B cell (primary cell): Measurements from ENCODE around the gene DSCAML1. TPM values are rescaled to one million over a fixed set of nuclear protein-coding genes. Genes with fewer than 3 reads are reported as not detected.

Source experiments
- ATAC-seq: fragments of 200-7000 bp; cut with Tn5 transposase; one replicate; pipeline ENCODE4 v1.10.0; 2021; ENCODE audit warnings: low read depth, mild to moderate bottlenecking, moderate number of reproducible peaks, moderate library complexity
- CTCF ChIA-PET: fragments of 350-600 bp; sonication (Branson Sonifier 250); formaldehyde crosslinking; loops from one replicate; lab custom pipeline; 2021; ENCODE audit warnings: antibody characterized with exemption, inconsistent platforms; lab: Charles Lee
- POLR2A ChIA-PET: fragments of 350-600 bp; sonication (Branson Sonifier 250); formaldehyde crosslinking; loops from one replicate; lab custom pipeline; 2021; ENCODE audit warnings: antibody characterized with exemption; lab: Charles Lee
- DNase-seq: peaks from one replicate; pipeline ENCODE4 v3.0.0; 2013
- H2AFZ ChIP-seq: 2 replicates; pipeline ENCODE4 v1.6.1; 2012; ENCODE audit warnings: mild to moderate bottlenecking, low read depth, low read length; ENCODE audit not compliant: insufficient read depth, poor library complexity, severe bottlenecking
- H3K27ac ChIP-seq, 2 donors: 1 replicate in 1 of 2; 2 replicates in 1 of 2; pipeline ENCODE4 v1.5.1; 2012 to 2013; ENCODE audit warnings: low read length in 2 of 2, mild to moderate bottlenecking in 2 of 2, moderate library complexity in 1 of 2
- H3K27me3 ChIP-seq, 4 experiments: fragments of 200-600 bp in 1 of 4; sonication (generic) in 1 of 4; replicated peaks in 1 of 4; 1 replicate in 2 of 4; 2 replicates in 2 of 4; pipeline versions ENCODE4 v1.6.1 to v1.7.0; 2013 to 2016; ENCODE audit warnings: low read length in 3 of 4, mild to moderate bottlenecking in 2 of 4, mixed read lengths in 1 of 4, moderate library complexity in 1 of 4; ENCODE audit not compliant: insufficient read depth in 4 of 4, control insufficient read depth in 3 of 4; ENCODE audit errors: control extremely low read depth in 1 of 4
- H3K36me3 ChIP-seq, 2 experiments: replicated peaks in 1 of 2; 1 replicate in 1 of 2; 2 replicates in 1 of 2; pipeline versions ENCODE4 v1.6.1 to v1.7.1; 2013; ENCODE audit warnings: low read length in 1 of 2; ENCODE audit not compliant: insufficient read depth in 2 of 2, control insufficient read depth in 1 of 2; ENCODE audit errors: control extremely low read depth in 1 of 2, extremely low read depth in 1 of 2
- H3K4me1 ChIP-seq, 2 donors: fragments of 200-600 bp in 1 of 2; sonication (generic) in 1 of 2; 1 replicate in 1 of 2; 2 replicates in 1 of 2; pipeline versions ENCODE4 v1.5.1 to v1.6.1; 2013 to 2017; ENCODE audit warnings: low read length in 2 of 2; ENCODE audit not compliant: control insufficient read depth in 2 of 2, insufficient read depth in 2 of 2
- H3K4me2 ChIP-seq: replicated peaks from 2 replicates; pipeline ENCODE3; 2012; ENCODE audit warnings: mild to moderate bottlenecking, low read depth, low read length; ENCODE audit not compliant: poor library complexity, severe bottlenecking
- H3K4me3 ChIP-seq, 5 experiments: fragments of 200-600 bp in 1 of 5; sonication (generic) in 1 of 5; 1 replicate in 3 of 5; 2 replicates in 2 of 5; pipeline versions ENCODE4 v1.5.1 to v1.7.0; 2011 to 2016; ENCODE audit warnings: low read length in 4 of 5, mild to moderate bottlenecking in 4 of 5, low read depth in 2 of 5, control low read depth in 1 of 5, moderate library complexity in 1 of 5; ENCODE audit not compliant: insufficient read depth in 1 of 5; ENCODE audit errors: control extremely low read depth in 1 of 5, extremely low read depth in 1 of 5
- H3K79me2 ChIP-seq: fragments of 200-600 bp; sonication (generic); one replicate; pipeline ENCODE4 v1.6.0; 2016; ENCODE audit warnings: low read length; ENCODE audit not compliant: control insufficient read depth, insufficient read depth
- H3K9ac ChIP-seq: fragments of 200-600 bp; sonication (generic); 2 replicates; pipeline ENCODE4 v1.6.1; 2017; ENCODE audit warnings: mild to moderate bottlenecking, low read length, moderate library complexity
- H3K9me3 ChIP-seq, 3 donors: one replicate each; pipeline versions ENCODE4 v1.6.1 to v1.7.1; 2013; ENCODE audit warnings: low read length in 2 of 3; ENCODE audit not compliant: control insufficient read depth in 2 of 3, insufficient read depth in 1 of 3; ENCODE audit errors: control extremely low read depth in 1 of 3
- H4K20me1 ChIP-seq: 2 replicates; pipeline ENCODE4 v1.6.0; 2012; ENCODE audit warnings: mild to moderate bottlenecking, low read length; ENCODE audit not compliant: insufficient read depth, control insufficient read depth, poor library complexity, severe bottlenecking
- H3K27ac Mint-ChIP-seq: one replicate; pipeline ENCODE4 v1.8.0; 2021; ENCODE audit warnings: mixed read lengths
- H3K27me3 Mint-ChIP-seq: one replicate; pipeline ENCODE4 v1.8.0; 2021; ENCODE audit warnings: mixed read lengths
- H3K4me1 Mint-ChIP-seq: one replicate; pipeline ENCODE4 v1.8.0; 2021; ENCODE audit warnings: mixed read lengths
- H3K4me3 Mint-ChIP-seq: one replicate; pipeline ENCODE4 v1.8.0; 2021; ENCODE audit warnings: mixed read lengths
- H3K9me3 Mint-ChIP-seq: one replicate; pipeline ENCODE4 v1.8.0; 2022; ENCODE audit warnings: mixed read lengths; ENCODE audit not compliant: insufficient read depth
- EZH2 ChIP-seq: IDR thresholded peaks from 2 replicates; pipeline ENCODE4 v1.6.1; 2012; ENCODE audit warnings: borderline replicate concordance, low read depth, mild to moderate bottlenecking, moderate library complexity, low read length; ENCODE audit not compliant: insufficient read depth, poor library complexity, severe bottlenecking
- WGBS: methylation state at CpG from one replicate; pipeline ENCODE4 v1.1.5; 2013; ENCODE audit warnings: missing lambda C conversion rate; ENCODE audit not compliant: insufficient coverage; 5-methylcytosine and 5-hydroxymethylcytosine counted together
- intact Hi-C: fragments of 100-400 bp; cut with micrococcal nuclease; formaldehyde crosslinking; loops from one replicate; pipeline ENCODE4 v1.10.0; 2022
- polyA plus RNA-seq: library from polyadenylated mRNA; depleted of rRNA; stranded (reverse); fragments of >200 nt; gene quantifications from 2 replicates; pipeline ENCODE4 v1.2.3, GENCODE V29; 2012
- total RNA-seq, 2 donors: library from RNA; stranded (reverse); fragments of 120-200 nt in 1 of 2; gene quantifications; 1 replicate in 1 of 2; 2 replicates in 1 of 2; pipeline versions ENCODE4 v1.2.3 to v1.2.4, GENCODE V29; 2013 to 2022
- TF ChIP-seq, protein P1 (sequence below): fragments of 200-600 bp; IDR thresholded peaks from one replicate; pipeline ENCODE4 v1.8.0; 2022; ENCODE audit warnings: antibody characterized with exemption, mild to moderate bottlenecking

The DSCAML1 gene
- total and polyA plus RNA-seq, 2 donors (not counting 1 experiment from before 2014, with no cell fraction given) = 1.2 to 6.2 TPM

DNA sequence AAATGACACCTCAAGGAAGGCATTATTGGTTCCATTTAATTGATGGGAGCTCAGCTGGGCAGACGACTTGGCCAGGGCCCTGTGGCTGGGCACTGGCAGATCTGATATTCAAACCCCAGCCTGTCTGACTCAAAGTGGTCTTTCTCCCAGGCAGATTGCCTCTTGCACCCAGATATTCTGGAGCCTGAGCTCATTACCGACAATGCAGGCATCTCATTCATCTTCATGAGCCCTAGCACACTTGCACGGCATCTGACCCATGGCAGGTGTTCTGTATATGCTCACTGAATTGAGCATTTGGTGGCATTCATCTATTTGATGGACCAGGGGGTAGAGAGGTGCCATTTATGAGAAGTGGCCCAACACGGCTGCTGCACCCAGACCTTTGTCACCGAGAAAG is 193.1 kb downstream of the DSCAML1 start:
- CTCF ChIA-PET = interaction anchor here (1.0 kb wide), 1 partner anchor 20 kb away, joined by 3 read pairs; no protein-coding TSS in a partner anchor
- Mint-ChIP-seq H3K27me3 (peaks cover 19% of the 10 kb centered on the region), H3K4me3 (no peak overlapping the region), H3K4me1 (no peaks in the 10 kb centered on the region), H3K9me3 (no peaks in the 10 kb centered on the region), H3K27ac (no peak overlapping the region)
- 90% methylated on average over 3 of the region's 5 CpGs for WGBS
- no peak for TF ChIP-seq EZH2
- TF ChIP-seq, protein P1, sequence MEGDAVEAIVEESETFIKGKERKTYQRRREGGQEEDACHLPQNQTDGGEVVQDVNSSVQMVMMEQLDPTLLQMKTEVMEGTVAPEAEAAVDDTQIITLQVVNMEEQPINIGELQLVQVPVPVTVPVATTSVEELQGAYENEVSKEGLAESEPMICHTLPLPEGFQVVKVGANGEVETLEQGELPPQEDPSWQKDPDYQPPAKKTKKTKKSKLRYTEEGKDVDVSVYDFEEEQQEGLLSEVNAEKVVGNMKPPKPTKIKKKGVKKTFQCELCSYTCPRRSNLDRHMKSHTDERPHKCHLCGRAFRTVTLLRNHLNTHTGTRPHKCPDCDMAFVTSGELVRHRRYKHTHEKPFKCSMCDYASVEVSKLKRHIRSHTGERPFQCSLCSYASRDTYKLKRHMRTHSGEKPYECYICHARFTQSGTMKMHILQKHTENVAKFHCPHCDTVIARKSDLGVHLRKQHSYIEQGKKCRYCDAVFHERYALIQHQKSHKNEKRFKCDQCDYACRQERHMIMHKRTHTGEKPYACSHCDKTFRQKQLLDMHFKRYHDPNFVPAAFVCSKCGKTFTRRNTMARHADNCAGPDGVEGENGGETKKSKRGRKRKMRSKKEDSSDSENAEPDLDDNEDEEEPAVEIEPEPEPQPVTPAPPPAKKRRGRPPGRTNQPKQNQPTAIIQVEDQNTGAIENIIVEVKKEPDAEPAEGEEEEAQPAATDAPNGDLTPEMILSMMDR = no peak
- Histone ChIP-seq H3K4me1 (no peaks in the 10 kb centered on the region), H3K79me2 (no peaks in the 10 kb centered on the region), H4K20me1 (no peaks in the 10 kb centered on the region), H3K27me3 (peaks cover 0 to 4% (median 1%) of the 10 kb centered on the region in 4 experiments), H3K4me3 (no peak overlapping the region), H3K36me3 (no peaks in the 10 kb centered on the region), H3K9ac (no peak overlapping the region), H3K4me2 (no peak overlapping the region), H3K9me3 (peaks cover 0 to 3% (median 0%) of the 10 kb centered on the region in 3 donors), H2AFZ (no peak overlapping the region), H3K27ac (no peak overlapping the region)
- no peak for ATAC-seq
- intact Hi-C loops = no loop called here
- no peak for DNase-seq
- POLR2A ChIA-PET = no interaction called here

DNA sequence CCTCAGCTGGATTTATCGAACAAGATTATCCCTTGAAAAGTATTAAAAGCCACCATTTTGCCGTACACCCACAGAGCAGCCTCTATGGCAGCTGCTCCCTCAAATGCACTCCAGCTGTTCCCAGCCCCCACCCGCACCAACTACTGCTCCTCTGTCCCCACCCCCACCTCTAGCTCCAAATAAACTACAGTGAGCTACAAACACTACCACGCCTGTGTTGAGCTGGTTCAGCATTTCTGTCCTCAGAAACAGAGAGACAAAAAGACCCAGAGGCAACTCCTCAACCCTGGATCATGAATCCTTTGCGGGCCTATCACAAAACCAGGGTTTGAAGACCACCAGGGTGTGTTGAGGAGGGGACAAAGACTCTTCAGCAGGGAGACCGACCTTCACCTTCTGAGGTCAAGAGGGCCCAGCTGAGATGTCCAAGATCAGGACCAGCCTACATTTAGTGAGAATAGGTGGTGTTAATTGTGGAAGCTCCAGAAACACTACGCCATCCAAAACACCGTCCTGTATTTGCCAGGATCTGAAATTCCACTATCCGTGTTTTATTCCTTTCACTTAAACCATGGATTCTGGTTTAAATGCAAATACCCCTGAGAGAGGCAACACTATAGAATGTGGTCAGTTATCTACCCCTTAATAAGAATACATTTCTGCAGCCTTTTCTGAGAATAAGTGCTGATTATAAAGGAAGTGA is 195.9 kb downstream of the DSCAML1 start:
- Histone ChIP-seq H2AFZ (no peak overlapping the region), H3K9me3 (peaks cover 0 to 3% (median 0%) of the 10 kb centered on the region in 3 donors), H3K4me3 (no peak overlapping the region), H3K4me1 (no peaks in the 10 kb centered on the region), H3K27me3 (peaks cover 0 to 9% (median 4%) of the 10 kb centered on the region in 4 experiments), H3K36me3 (no peaks in the 10 kb centered on the region), H3K79me2 (no peaks in the 10 kb centered on the region), H4K20me1 (no peaks in the 10 kb centered on the region), H3K9ac (no peak overlapping the region), H3K4me2 (no peak overlapping the region), H3K27ac (no peak overlapping the region)
- intact Hi-C loops = no loop called here
- H3K4me1 Mint-ChIP-seq = no peaks in the 10 kb centered on the region
- DNase-seq (no peak), ATAC-seq (no peak)
- no peak for TF ChIP-seq EZH2
- TF ChIP-seq, protein P1 = no peak
- no peaks in the 10 kb centered on the region for H3K9me3 Mint-ChIP-seq
- H3K27me3 Mint-ChIP-seq = peaks cover 30% of the 10 kb centered on the region
- no peak overlapping the region for H3K27ac Mint-ChIP-seq
- no peak overlapping the region for H3K4me3 Mint-ChIP-seq
- ChIA-PET CTCF (no interaction called here), POLR2A (no interaction called here)
- 77% methylated on average over 4 of the region's 9 CpGs for WGBS
